ENCODE results near the gene ITPR2.

- TF ChIP-seq CTCF (IDR thresholded peaks at IDR 0.05; ENCODE audit: low read depth, low read length) (no peak), EZH2phosphoT487 (IDR thresholded peaks at IDR 0.05; ENCODE audit: low read depth) (no peak)
Observed at GRCh38 chr12:26551385-26551784, 281.6 kb downstream of the ITPR2 start.

Measured in OCI-LY3 (cell line).